Testis (tissue), 3 donors: ENCODE results near the gene TMEM63C. TPM values are rescaled to one million over a fixed set of nuclear protein-coding genes. Genes with fewer than 3 reads are reported as not detected.

Experiments used
- DNase-seq: peaks from one replicate; pipeline ENCODE4 v3.0.0-alpha.2; 2019
- H3K27ac ChIP-seq, 2 donors: fragments of 200-600 bp; sonication (generic); one replicate each; pipeline ENCODE4 v1.5.1; 2019
- H3K27me3 ChIP-seq: fragments of 200-600 bp; sonication (generic); one replicate; pipeline ENCODE4 v1.5.1; 2019
- H3K36me3 ChIP-seq: fragments of 200-600 bp; sonication (generic); one replicate; pipeline ENCODE4 v1.5.1; 2017; ENCODE audit warnings: low read depth; ENCODE audit errors: missing control alignments
- H3K4me1 ChIP-seq: fragments of 200-600 bp; sonication (generic); one replicate; pipeline ENCODE4 v1.5.1; 2019
- H3K4me3 ChIP-seq, 2 donors: fragments of 200-600 bp; sonication (generic); one replicate each; pipeline ENCODE4 v1.5.1; 2017 to 2019
- H3K9me3 ChIP-seq: fragments of 200-600 bp; sonication (generic); one replicate; pipeline ENCODE4 v1.5.1; 2017
- CTCF ChIP-seq, 3 experiments: fragments of 450-650 bp in 2 of 3; fragments of 200-600 bp in 1 of 3; sonication (generic) in 1 of 3; IDR thresholded peaks; one replicate each; pipeline ENCODE4 v1.5.1; 2016 to 2019; ENCODE audit warnings: antibody characterized with exemption in 3 of 3, mild to moderate bottlenecking in 2 of 3, moderate library complexity in 1 of 3
- POLR2A ChIP-seq: fragments of 450-650 bp; IDR thresholded peaks from one replicate; pipeline ENCODE4 v1.6.1; 2017; ENCODE audit warnings: antibody characterized with exemption, mild to moderate bottlenecking, moderate library complexity
- WGBS, 2 donors: methylation state at CpG; one replicate each; pipeline ENCODE4 v1.1.5; 2018; 5-methylcytosine and 5-hydroxymethylcytosine counted together
- intact Hi-C: fragments of 100-400 bp; cut with DNase I; formaldehyde crosslinking; loops from one replicate; pipeline ENCODE4 v1.15.1; 2023; ENCODE audit warnings: low total_unique reads
- polyA plus RNA-seq: library from polyadenylated mRNA; stranded (reverse); fragments of 350-450 nt; fragmentation: Illumina TruSeq; extraction: RNeasy Lipid Tissue Mini Kit (QIAGEN cat#74804); gene quantifications from one replicate; pipeline ENCODE4 v1.2.3, GENCODE V29; 2014; ENCODE audit warnings: low read depth, low replicate concordance; ENCODE audit not compliant: insufficient read depth
- total RNA-seq, 2 donors: library from RNA; depleted of rRNA; stranded (reverse); fragments of >200 nt; gene quantifications; one replicate each; pipeline ENCODE4 v1.2.3, GENCODE V29; 2016

Gene TMEM63C
- total and polyA plus RNA-seq, 3 donors from 2014 or later = 14.1 to 21.0 (median 20.7) TPM

DNA sequence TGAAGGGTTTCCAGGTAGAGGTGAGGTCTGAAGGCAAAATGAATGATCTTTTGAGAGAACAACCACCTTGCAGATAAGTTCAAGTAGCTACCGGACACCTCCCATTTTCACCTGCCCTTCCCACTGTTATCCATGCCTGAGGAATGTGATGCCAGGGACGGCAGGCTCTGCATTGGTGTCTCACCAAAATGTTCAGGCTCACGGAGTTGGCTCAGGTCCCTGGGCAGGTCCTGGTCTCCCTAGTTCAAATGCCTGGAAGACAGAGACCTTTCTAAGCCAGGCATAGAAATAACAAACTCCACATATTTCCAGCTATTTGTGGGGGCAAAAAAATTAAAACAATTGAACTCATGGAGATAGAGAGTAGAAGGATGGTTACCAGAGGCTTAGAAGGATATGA lies 36.0 kb downstream of the TMEM63C start:
- Histone ChIP-seq H3K9me3 (no peaks in the 10 kb centered on the region), H3K36me3 (no peaks in the 10 kb centered on the region), H3K27ac (no peak overlapping the region), H3K27me3 (no peaks in the 10 kb centered on the region), H3K4me1 (peaks cover 6% of the 10 kb centered on the region), H3K4me3 (no peak overlapping the region)
- WGBS, 2 donors = 62 to 84% methylated on average over 3 of the region's 3 CpGs
- DNase-seq = no peak
- intact Hi-C loops = no loop called here
- TF ChIP-seq CTCF (IDR thresholded peaks at IDR 0.05) (no peak), POLR2A (no peak)

- no peak overlapping the region for H3K4me3 ChIP-seq
- H3K27me3 ChIP-seq = no peaks in the 10 kb centered on the region
- no peaks in the 10 kb centered on the region for H3K9me3 ChIP-seq
- DNase-seq = peak; percentile 72
- peaks cover 6% of the 10 kb centered on the region for H3K4me1 ChIP-seq
- no peaks in the 10 kb centered on the region for H3K36me3 ChIP-seq
- 53 to 57% methylated on average over 10 of the region's 10 CpGs for WGBS, 2 donors
- H3K27ac ChIP-seq = no peak overlapping the region
- no peak for TF ChIP-seq POLR2A
- TF ChIP-seq CTCF (IDR thresholded peaks at IDR 0.05) = no peak
- intact Hi-C loops = no loop called here
Measured at GRCh38 chr14:77219591-77219990, 38.0 kb downstream of the TMEM63C start.

GRCh38 chr14:77220246-77221017 lies 38.8 kb downstream of the TMEM63C start:
- Histone ChIP-seq H3K27me3 (no peaks in the 10 kb centered on the region), H3K4me3 (no peak overlapping the region), H3K27ac (no peak overlapping the region), H3K4me1 (peaks cover 6% of the 10 kb centered on the region), H3K9me3 (no peaks in the 10 kb centered on the region), H3K36me3 (no peaks in the 10 kb centered on the region)
- TF ChIP-seq CTCF (IDR thresholded peaks at IDR 0.05) (no peak), POLR2A (no peak)
- intact Hi-C loops = no loop called here
- WGBS, 2 donors = 43 to 49% methylated on average over 21 to 22 of the region's 24 CpGs
- DNase-seq = peak; percentile 20

DNA sequence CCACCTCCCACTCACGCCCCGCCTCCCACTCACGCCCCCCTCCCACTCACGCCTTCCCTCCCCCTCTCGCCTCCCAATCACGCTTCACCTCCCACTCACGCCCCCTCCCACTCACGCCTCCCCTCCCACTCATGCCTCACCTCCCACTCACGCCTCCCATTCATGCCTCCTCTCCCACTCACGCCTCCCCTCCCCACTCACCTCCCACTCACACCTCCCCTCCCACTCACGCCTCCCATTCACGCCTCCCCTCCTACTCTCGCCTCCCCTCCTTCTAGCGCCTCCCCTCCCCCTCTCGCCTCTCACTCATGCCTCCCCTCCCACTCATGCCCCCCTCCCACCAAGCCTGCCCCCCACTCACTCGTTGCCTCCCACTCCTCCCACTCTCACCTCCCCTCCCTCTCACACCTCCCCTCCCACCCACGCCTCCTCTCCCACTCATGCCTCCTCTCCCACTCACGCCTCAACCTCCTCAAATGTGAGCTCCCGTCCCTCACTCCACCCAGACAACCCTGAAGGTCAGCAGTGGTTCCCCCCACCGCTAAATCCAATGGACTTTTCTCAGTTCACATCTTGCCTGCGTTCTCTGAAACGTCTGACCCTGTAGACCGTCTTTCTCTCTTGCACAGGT lies 39.8 kb downstream of the TMEM63C start:
- intact Hi-C loops = no loop called here
- Histone ChIP-seq H3K36me3 (no peaks in the 10 kb centered on the region), H3K27me3 (no peaks in the 10 kb centered on the region), H3K9me3 (no peaks in the 10 kb centered on the region), H3K4me1 (peaks cover 6% of the 10 kb centered on the region), H3K4me3 (no peak overlapping the region), H3K27ac (no peak overlapping the region)
- TF ChIP-seq CTCF (IDR thresholded peaks at IDR 0.05) = no peak
- no peak for TF ChIP-seq POLR2A
- no peak for DNase-seq
- WGBS, 2 donors = 47 to 56% methylated on average over 14 to 18 of the region's 23 CpGs
